ENCODE data around the gene A3GALT2.

Gene A3GALT2

DNA sequence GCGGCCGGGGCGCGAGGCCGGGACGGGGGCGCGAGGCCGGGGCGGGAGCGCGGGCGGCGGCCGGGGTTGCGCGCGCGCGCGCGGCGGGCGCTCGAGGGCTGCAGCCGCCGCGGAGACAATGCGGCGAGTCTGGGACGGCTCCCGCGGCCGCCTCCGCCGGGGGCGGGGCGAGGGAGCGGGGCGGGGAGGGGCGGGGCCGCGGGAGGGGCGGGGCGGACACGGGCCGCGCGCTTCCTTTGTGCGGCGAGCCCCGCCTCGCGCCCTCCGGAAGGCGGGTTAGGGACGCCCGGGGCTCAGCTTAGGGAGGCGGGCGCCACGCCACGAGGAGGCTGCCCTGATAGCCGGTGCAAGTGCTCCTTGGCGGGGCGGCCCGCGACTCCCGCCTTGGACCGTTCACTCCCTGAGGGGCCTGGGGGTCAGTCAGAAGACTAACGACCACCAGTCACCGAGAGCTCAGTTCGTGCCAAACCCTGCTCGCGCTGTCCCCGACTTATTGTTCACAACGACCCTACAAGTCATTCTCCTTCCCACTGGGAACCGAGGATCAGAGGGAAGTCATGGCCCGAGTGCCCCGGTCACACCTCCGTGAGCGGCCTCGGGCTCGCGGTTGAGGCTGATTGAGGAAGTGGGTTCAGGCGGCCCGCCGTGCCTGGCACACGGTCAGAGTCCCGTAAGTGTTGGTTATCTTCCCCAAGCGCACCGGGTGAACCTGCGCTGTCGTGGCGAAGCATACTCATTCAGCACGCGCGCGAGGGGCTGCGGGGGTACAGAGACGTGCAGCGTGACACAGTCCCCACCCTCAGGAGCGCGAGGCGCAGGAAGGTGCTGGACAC is 29.1 kb upstream of the A3GALT2 start:
- Histone ChIP-seq H3K27me3 (ENCODE audit: control insufficient read depth in 1 of 2, insufficient read depth in 2 of 2, low read length in 2 of 2) (no peaks in the 10 kb centered on the region), H3K9me3 (ENCODE audit: low read length) (no peaks in the 10 kb centered on the region), H3K36me3 (ENCODE audit: insufficient read depth, low read length) (no peaks in the 10 kb centered on the region), H3K4me3 (ENCODE audit: low read depth in 1 of 2, low read length in 2 of 2) (peak overlapping the region; percentile 48 to 86), H3K4me1 (ENCODE audit: insufficient read depth, low read length) (peaks cover 37% of the 10 kb centered on the region), H3K27ac (ENCODE audit: low read depth, low read length) (peak overlapping the region; percentile 76), H3K9ac (ENCODE audit: low read length) (peak overlapping the region; percentile 63)

GRCh38 chr1:33349081-33349759 is 28.3 kb upstream of the A3GALT2 start:
- peak overlapping the region; percentile 91 for H3K9ac ChIP-seq (ENCODE audit: low read length)
- peak overlapping the region; percentile 22 to 84 for H3K4me3 ChIP-seq (ENCODE audit: low read depth in 1 of 2, low read length in 2 of 2)
- H3K27me3 ChIP-seq (ENCODE audit: control insufficient read depth in 1 of 2, insufficient read depth in 2 of 2, low read length in 2 of 2), result no peaks in the 10 kb centered on the region
- no peaks in the 10 kb centered on the region for H3K36me3 ChIP-seq (ENCODE audit: insufficient read depth, low read length)
- H3K27ac ChIP-seq (ENCODE audit: low read depth, low read length), result peak overlapping the region; percentile 64
- H3K4me1 ChIP-seq (ENCODE audit: insufficient read depth, low read length), result peaks cover 44% of the 10 kb centered on the region
- no peaks in the 10 kb centered on the region for H3K9me3 ChIP-seq (ENCODE audit: low read length)

- Histone ChIP-seq H3K4me3 (ENCODE audit: low read depth in 1 of 2, low read length in 2 of 2) (peak overlapping the region; percentile 22 to 84), H3K9ac (ENCODE audit: low read length) (peak overlapping the region; percentile 91), H3K27ac (ENCODE audit: low read depth, low read length) (peak overlapping the region; percentile 64), H3K9me3 (ENCODE audit: low read length) (no peaks in the 10 kb centered on the region), H3K4me1 (ENCODE audit: insufficient read depth, low read length) (peaks cover 50% of the 10 kb centered on the region), H3K36me3 (ENCODE audit: insufficient read depth, low read length) (no peaks in the 10 kb centered on the region), H3K27me3 (ENCODE audit: control insufficient read depth in 1 of 2, insufficient read depth in 2 of 2, low read length in 2 of 2) (no peaks in the 10 kb centered on the region)
Observed at GRCh38 chr1:33348676-33349080, 27.8 kb upstream of the A3GALT2 start.

DNA sequence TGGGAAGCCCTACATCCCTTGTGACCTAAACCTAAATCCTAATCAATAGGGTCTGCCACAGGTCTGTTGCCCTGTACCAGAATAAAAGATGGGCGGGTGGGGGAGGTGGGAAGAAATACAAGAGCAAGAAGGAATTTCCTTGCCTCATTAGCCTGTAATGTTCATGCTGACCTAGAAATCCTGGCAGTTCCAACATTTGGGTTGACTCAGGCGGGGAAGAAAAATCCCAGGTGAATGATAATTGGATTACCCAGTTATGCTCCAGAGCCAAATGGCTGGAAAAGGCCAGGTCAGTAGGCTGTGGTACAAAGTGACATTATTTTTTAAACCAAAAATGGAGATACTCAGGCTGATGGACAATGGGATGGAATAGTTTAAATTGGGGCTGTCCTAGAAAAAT is 27.3 kb upstream of the A3GALT2 start:
- no peaks in the 10 kb centered on the region for H3K36me3 ChIP-seq (ENCODE audit: insufficient read depth, low read length)
- H3K4me3 ChIP-seq (ENCODE audit: low read depth in 1 of 2, low read length in 2 of 2), result peak overlapping the region; percentile 22 to 84
- peak overlapping the region; percentile 64 for H3K27ac ChIP-seq (ENCODE audit: low read depth, low read length)
- no peaks in the 10 kb centered on the region for H3K9me3 ChIP-seq (ENCODE audit: low read length)
- peak overlapping the region; percentile 91 for H3K9ac ChIP-seq (ENCODE audit: low read length)
- H3K4me1 ChIP-seq (ENCODE audit: insufficient read depth, low read length), result peaks cover 53% of the 10 kb centered on the region
- H3K27me3 ChIP-seq (ENCODE audit: control insufficient read depth in 1 of 2, insufficient read depth in 2 of 2, low read length in 2 of 2), result no peaks in the 10 kb centered on the region

- H3K4me1 ChIP-seq (ENCODE audit: insufficient read depth, low read length), result peaks cover 58% of the 10 kb centered on the region
- H3K4me3 ChIP-seq (ENCODE audit: low read depth in 1 of 2, low read length in 2 of 2), result peak overlapping the region; percentile 39 to 84
- peak overlapping the region; percentile 64 for H3K27ac ChIP-seq (ENCODE audit: low read depth, low read length)
- H3K36me3 ChIP-seq (ENCODE audit: insufficient read depth, low read length), result no peaks in the 10 kb centered on the region
- no peaks in the 10 kb centered on the region for H3K9me3 ChIP-seq (ENCODE audit: low read length)
- H3K9ac ChIP-seq (ENCODE audit: low read length), result peak overlapping the region; percentile 91
- H3K27me3 ChIP-seq (ENCODE audit: control insufficient read depth in 1 of 2, insufficient read depth in 2 of 2, low read length in 2 of 2), result no peaks in the 10 kb centered on the region
Observed at GRCh38 chr1:33347650-33347992, 26.7 kb upstream of the A3GALT2 start.

DNA sequence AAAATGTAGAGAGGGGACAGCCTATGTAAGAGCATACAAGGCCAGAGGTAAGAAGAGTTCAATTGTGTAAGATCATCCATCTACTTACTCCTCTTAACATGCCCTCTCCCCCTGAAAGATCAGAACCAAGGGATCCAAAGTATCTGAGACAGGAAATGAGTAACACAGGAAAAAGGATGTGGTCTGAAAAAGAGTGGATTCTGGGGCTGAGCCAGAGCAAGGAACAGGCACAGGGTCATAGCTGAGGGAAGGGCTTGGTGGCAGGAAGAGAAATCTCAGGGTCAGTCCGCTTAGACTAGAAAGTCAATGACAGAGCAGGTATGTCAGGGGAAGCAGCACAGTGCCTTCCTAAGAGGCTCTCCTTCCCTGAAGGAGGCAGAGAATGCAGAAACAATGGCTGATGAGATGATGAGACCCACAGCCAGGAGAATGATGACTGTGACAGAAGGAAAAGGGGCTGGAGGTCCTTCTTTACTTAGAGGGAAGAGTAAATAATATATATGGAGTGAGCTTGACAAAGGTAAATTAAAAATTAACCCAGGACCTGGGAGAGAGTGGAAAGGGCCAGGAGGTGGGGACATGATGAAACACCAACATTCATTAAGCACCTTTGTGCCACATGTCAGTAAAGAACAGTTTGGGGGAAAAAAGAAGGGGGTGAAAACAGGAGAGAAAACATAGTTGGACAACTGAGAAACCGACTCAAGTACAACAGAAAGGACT is 26.2 kb upstream of the A3GALT2 start:
- Histone ChIP-seq H3K27me3 (ENCODE audit: control insufficient read depth in 1 of 2, insufficient read depth in 2 of 2, low read length in 2 of 2) (no peaks in the 10 kb centered on the region), H3K9ac (ENCODE audit: low read length) (peak overlapping the region; percentile 91), H3K9me3 (ENCODE audit: low read length) (no peaks in the 10 kb centered on the region), H3K36me3 (ENCODE audit: insufficient read depth, low read length) (no peaks in the 10 kb centered on the region), H3K4me1 (ENCODE audit: insufficient read depth, low read length) (peaks cover 63% of the 10 kb centered on the region), H3K27ac (ENCODE audit: low read depth, low read length) (peak overlapping the region; percentile 64), H3K4me3 (ENCODE audit: low read depth in 1 of 2, low read length in 2 of 2) (peak overlapping the region; percentile 39 to 84)

- Histone ChIP-seq H3K27ac (ENCODE audit: low read depth, low read length) (peak overlapping the region; percentile 53), H3K4me3 (ENCODE audit: low read depth in 1 of 2, low read length in 2 of 2) (peak overlapping the region in 1 of 2 donors; percentile 84), H3K9me3 (ENCODE audit: low read length) (no peaks in the 10 kb centered on the region), H3K4me1 (ENCODE audit: insufficient read depth, low read length) (peaks cover 69% of the 10 kb centered on the region), H3K27me3 (ENCODE audit: control insufficient read depth in 1 of 2, insufficient read depth in 2 of 2, low read length in 2 of 2) (no peaks in the 10 kb centered on the region), H3K36me3 (ENCODE audit: insufficient read depth, low read length) (no peaks in the 10 kb centered on the region), H3K9ac (ENCODE audit: low read length) (peak overlapping the region; percentile 91)
Observed at GRCh38 chr1:33346533-33346926, 25.6 kb upstream of the A3GALT2 start.

DNA sequence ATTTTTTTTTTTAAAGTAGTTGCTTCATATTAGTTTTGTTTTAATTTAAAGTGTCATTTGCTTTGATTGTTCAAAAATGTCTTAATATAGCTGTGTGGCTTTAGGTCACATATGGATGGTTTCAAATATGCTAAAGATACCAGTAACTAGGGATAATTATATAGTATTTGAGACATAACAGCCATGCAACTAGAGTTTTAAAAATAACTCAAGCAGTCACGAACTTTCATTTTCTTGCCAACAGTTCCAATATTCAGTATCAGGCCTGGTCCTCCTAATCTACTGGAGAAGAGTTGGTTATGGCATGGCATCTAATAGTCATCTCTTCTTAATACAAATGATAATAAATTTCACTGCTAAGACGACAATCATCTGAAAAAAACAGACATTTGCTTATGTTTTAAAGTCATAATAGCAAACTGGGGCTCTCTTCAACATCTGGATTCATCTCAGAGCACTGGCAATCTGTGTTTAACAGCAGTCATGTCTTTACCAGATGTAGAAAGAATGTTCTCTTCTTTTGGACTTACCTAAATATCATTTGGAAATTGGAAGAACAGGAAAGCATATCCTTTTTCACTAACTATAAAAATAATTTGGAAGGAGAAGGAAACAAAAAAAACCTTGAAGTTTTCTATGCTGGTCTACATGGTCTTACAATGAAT is 24.1 kb upstream of the A3GALT2 start:
- H3K27me3 ChIP-seq (ENCODE audit: control insufficient read depth in 1 of 2, insufficient read depth in 2 of 2, low read length in 2 of 2), result no peaks in the 10 kb centered on the region
- no peaks in the 10 kb centered on the region for H3K9me3 ChIP-seq (ENCODE audit: low read length)
- H3K9ac ChIP-seq (ENCODE audit: low read length), result no peak overlapping the region
- H3K36me3 ChIP-seq (ENCODE audit: insufficient read depth, low read length), result no peaks in the 10 kb centered on the region
- H3K4me3 ChIP-seq (ENCODE audit: low read depth in 1 of 2, low read length in 2 of 2), result no peak overlapping the region
- H3K27ac ChIP-seq (ENCODE audit: low read depth, low read length), result peak overlapping the region; percentile 4
- H3K4me1 ChIP-seq (ENCODE audit: insufficient read depth, low read length), result peaks cover 84% of the 10 kb centered on the region

GRCh38 chr1:33343539-33343938 is 22.6 kb upstream of the A3GALT2 start:
- Histone ChIP-seq H3K9ac (ENCODE audit: low read length) (no peak overlapping the region), H3K9me3 (ENCODE audit: low read length) (no peaks in the 10 kb centered on the region), H3K36me3 (ENCODE audit: insufficient read depth, low read length) (no peaks in the 10 kb centered on the region), H3K4me3 (ENCODE audit: low read depth in 1 of 2, low read length in 2 of 2) (no peak overlapping the region), H3K4me1 (ENCODE audit: insufficient read depth, low read length) (peaks cover 97% of the 10 kb centered on the region), H3K27me3 (ENCODE audit: control insufficient read depth in 1 of 2, insufficient read depth in 2 of 2, low read length in 2 of 2) (no peaks in the 10 kb centered on the region), H3K27ac (ENCODE audit: low read depth, low read length) (no peak overlapping the region)

DNA sequence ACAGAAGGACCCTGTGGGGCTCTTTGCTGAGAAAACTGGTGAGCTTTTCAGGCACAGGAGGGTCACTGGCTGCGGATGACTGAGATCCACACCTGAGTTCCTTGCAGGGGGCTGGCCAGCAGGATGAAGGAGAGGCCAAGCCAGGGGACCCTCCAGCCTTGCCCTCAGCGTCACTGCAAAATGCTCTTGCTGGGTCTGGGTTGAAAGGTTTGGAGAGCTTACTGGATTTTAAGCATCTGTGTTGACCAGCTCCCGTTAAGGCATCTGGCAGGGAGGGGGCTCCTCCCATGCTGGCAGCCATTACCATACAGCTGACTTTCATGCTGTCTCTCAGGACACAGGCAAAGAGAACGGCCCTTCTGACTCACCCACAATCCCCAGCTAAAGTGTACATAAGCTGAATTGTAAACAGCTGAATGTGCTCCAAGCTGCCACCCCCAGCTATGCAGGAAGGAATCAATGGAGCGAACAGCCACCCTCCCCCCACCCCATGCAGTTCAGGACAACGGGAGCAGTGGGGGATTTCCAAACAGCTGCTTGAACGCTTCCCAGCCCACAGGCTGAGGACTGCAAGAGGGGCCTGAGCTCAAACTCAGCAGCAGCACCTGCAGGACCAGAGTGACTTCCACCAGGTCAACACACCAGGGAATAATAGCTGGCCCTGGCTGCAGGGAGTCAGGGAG is 21.3 kb upstream of the A3GALT2 start:
- Histone ChIP-seq H3K9ac (ENCODE audit: low read length) (peak overlapping the region; percentile 1), H3K4me3 (ENCODE audit: low read depth in 1 of 2, low read length in 2 of 2) (peak overlapping the region in 1 of 2 donors; percentile 34)

More for the DNA sequence above, 21.3 kb upstream of the A3GALT2 start:
- Histone ChIP-seq H3K9me3 (ENCODE audit: low read length) (no peaks in the 10 kb centered on the region), H3K4me1 (ENCODE audit: insufficient read depth, low read length) (peaks cover 94% of the 10 kb centered on the region), H3K36me3 (ENCODE audit: insufficient read depth, low read length) (no peaks in the 10 kb centered on the region), H3K27me3 (ENCODE audit: control insufficient read depth in 1 of 2, insufficient read depth in 2 of 2, low read length in 2 of 2) (no peaks in the 10 kb centered on the region), H3K27ac (ENCODE audit: low read depth, low read length) (peak overlapping the region; percentile 40)

All from muscle layer of colon (tissue), 2 donors.